Stimulated activated naive CD8-positive, alpha-beta T cell treated with anti-CD3 and anti-CD28 coated beads, Interleukin-15, Interleukin-2, amounts not matched to agents 100 ng/mL and 50 ng/mL, for 24 hours (primary cell): ENCODE measurements around the gene CLIP4.

ENCODE experiments used
- H3K27ac Mint-ChIP-seq: one replicate; pipeline ENCODE4 v1.8.0; 2021; ENCODE audit warnings: mild to moderate bottlenecking, mixed read lengths
- H3K27me3 Mint-ChIP-seq: one replicate; pipeline ENCODE4 v1.8.0; 2021; ENCODE audit warnings: mixed read lengths
- H3K36me3 Mint-ChIP-seq: one replicate; pipeline ENCODE4 v1.8.0; 2021; ENCODE audit warnings: low read depth, mixed read lengths
- H3K4me1 Mint-ChIP-seq: one replicate; pipeline ENCODE4 v1.8.0; 2021; ENCODE audit warnings: low read depth, mixed read lengths
- H3K4me3 Mint-ChIP-seq: one replicate; pipeline ENCODE4 v1.8.0; 2021; ENCODE audit warnings: mild to moderate bottlenecking, mixed read lengths
- H3K9me3 Mint-ChIP-seq: one replicate; pipeline ENCODE4 v1.8.0; 2021; ENCODE audit warnings: mixed read lengths

CLIP4 gene

GRCh38 chr2:29114946-29115609, at the start of gene CLIP4:
Gene CLIP4, plus strand, starts transcription at chr2:29115415. Its CDS starts 5,974 bp downstream, at chr2:29121389.
- H3K27me3 Mint-ChIP-seq, result no peaks in the 10 kb centered on the region
- H3K4me3 Mint-ChIP-seq, result peak within 1 kb of the TSS; percentile 84
- peak within 1 kb of the TSS; percentile 91 for H3K27ac Mint-ChIP-seq
- H3K4me1 Mint-ChIP-seq, result peaks cover 42% of the 10 kb centered on the region
- peaks cover 4% of the 10 kb centered on the region for H3K36me3 Mint-ChIP-seq
- no peaks in the 10 kb centered on the region for H3K9me3 Mint-ChIP-seq

- Mint-ChIP-seq H3K9me3 (no peaks in the 10 kb centered on the region), H3K27ac (no peak overlapping the region), H3K36me3 (no peaks in the 10 kb centered on the region), H3K4me3 (no peak overlapping the region), H3K27me3 (no peaks in the 10 kb centered on the region), H3K4me1 (no peaks in the 10 kb centered on the region)
Measured at GRCh38 chr2:29066271-29066860, 48.8 kb upstream of the CLIP4 start.

DNA sequence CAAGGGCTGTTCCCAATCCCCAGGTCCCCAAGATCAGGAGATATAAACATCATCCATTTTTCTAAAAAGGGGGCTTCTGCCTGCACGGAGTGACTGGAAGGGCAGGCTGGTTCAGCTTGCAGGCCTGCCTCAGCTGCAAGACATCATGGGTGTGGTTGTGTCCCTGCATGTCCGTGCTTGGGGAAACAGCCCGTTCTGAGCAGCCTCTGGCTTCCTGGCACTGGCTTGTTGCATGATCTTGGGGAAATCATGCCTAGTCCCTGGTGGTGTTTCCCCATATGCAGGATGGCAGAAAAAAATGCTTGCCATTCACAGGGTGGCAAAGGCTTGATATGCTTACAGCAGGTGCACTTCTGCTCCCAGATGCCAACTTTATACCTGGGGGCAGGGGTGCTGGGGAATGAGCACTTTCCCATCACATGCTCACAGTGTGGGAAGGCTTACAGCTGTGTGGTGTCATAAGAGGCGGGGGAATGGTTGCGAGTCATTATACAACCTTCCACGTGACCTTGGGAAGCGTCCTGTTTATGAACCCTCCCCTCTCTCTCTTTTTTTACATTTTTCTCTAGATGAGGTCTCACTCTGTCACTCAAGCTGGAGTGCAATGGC, 48.1 kb upstream of the CLIP4 start:
- Mint-ChIP-seq H3K9me3 (no peaks in the 10 kb centered on the region), H3K36me3 (no peaks in the 10 kb centered on the region), H3K27me3 (no peaks in the 10 kb centered on the region), H3K27ac (no peak overlapping the region), H3K4me3 (no peak overlapping the region), H3K4me1 (no peaks in the 10 kb centered on the region)

DNA sequence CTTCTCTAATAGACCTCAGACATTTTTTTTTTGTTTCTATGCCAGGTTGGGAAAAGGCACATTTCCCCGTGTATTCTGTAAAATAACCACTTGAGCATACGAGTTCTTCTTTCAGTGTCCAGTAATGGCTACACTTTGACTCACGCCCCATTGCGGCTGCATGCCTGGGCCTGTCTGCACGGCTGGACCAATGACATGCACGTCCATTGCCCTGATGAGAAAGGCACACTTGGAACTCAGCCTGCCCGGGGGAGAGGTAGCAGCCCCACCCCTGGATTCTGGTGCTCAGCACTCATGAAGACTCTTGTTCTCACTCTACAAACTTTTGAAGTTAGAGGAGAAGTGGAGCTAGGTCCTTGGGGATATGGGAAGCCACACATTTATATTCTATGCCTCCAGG, 46.7 kb upstream of the CLIP4 start:
- Mint-ChIP-seq H3K27ac (no peak overlapping the region), H3K9me3 (no peaks in the 10 kb centered on the region), H3K4me3 (no peak overlapping the region), H3K36me3 (no peaks in the 10 kb centered on the region), H3K27me3 (no peaks in the 10 kb centered on the region), H3K4me1 (no peaks in the 10 kb centered on the region)

GRCh38 chr2:29070526-29070925, 44.7 kb upstream of the CLIP4 start:
- H3K9me3 Mint-ChIP-seq, result no peaks in the 10 kb centered on the region
- no peak overlapping the region for H3K4me3 Mint-ChIP-seq
- no peaks in the 10 kb centered on the region for H3K36me3 Mint-ChIP-seq
- H3K27me3 Mint-ChIP-seq, result no peaks in the 10 kb centered on the region
- no peak overlapping the region for H3K27ac Mint-ChIP-seq
- no peaks in the 10 kb centered on the region for H3K4me1 Mint-ChIP-seq

- Mint-ChIP-seq H3K4me1 (no peaks in the 10 kb centered on the region), H3K27ac (peak overlapping the region; percentile 49), H3K27me3 (no peaks in the 10 kb centered on the region), H3K9me3 (no peaks in the 10 kb centered on the region), H3K4me3 (no peak overlapping the region), H3K36me3 (no peaks in the 10 kb centered on the region)
Measured at GRCh38 chr2:29071032-29071975, 43.9 kb upstream of the CLIP4 start.

GRCh38 chr2:29072251-29072650, 43.0 kb upstream of the CLIP4 start:
- Mint-ChIP-seq H3K4me3 (no peak overlapping the region), H3K36me3 (no peaks in the 10 kb centered on the region), H3K27me3 (no peaks in the 10 kb centered on the region), H3K4me1 (no peaks in the 10 kb centered on the region), H3K27ac (no peak overlapping the region), H3K9me3 (no peaks in the 10 kb centered on the region)

DNA sequence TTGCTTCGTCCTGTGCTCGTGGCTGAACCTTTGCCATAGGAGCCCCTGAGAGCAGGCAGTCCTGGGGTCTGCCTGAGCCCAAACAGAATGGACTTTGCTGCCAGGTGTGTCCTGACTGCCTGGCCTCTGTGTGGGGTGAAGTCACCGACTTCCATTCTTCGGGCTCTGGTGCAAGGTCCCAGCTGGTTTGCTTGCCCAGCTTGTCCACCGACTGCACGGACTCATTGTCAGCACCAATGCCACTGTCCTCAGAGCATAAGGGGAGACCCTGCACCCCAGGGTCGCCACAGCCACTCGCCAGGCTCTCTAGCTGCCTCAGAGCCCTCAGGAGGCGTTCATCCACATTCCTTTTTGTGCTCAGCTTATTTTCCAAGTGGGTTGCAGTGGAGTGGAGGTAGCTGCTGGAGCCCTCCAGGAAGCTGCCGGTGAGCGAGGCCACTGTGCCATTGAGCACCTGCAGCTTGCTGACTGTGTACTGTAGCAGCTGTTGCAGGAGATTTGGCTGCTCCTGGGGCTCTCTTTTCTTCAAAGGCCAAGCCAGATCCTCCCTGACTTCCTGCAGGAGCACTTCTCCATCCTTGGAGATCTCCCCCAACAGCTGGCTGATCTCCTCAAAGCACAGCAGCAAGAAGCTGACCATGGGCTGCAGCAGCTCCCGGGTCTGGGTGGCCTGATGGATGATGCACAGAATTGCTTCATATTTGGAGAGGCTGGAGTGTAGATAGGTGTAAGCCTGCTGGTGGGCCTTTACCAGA, 42.1 kb upstream of the CLIP4 start:
- Mint-ChIP-seq H3K4me1 (no peaks in the 10 kb centered on the region), H3K27me3 (no peaks in the 10 kb centered on the region), H3K36me3 (no peaks in the 10 kb centered on the region), H3K27ac (no peak overlapping the region), H3K4me3 (no peak overlapping the region), H3K9me3 (no peaks in the 10 kb centered on the region)

DNA sequence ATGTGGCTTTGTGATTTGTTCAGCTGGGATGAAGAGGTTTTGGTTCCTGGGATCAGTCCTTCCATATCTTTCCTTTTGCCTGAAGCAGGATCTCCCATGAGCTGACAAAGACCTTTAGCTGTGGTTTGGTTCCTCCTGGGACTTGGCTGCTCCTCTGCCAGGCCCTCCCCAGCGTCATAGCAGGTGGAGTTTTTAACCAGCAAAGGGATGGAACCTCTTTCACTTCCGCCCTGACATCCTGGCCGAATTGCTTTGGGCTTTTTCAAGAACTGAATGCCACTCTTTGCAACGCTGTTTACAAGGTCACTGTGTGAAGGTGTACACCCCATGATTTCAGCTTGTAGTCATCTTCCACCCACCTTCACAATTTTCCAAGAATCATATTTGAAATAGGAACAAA, 41.3 kb upstream of the CLIP4 start:
- H3K36me3 Mint-ChIP-seq, result no peaks in the 10 kb centered on the region
- H3K4me1 Mint-ChIP-seq, result no peaks in the 10 kb centered on the region

DNA sequence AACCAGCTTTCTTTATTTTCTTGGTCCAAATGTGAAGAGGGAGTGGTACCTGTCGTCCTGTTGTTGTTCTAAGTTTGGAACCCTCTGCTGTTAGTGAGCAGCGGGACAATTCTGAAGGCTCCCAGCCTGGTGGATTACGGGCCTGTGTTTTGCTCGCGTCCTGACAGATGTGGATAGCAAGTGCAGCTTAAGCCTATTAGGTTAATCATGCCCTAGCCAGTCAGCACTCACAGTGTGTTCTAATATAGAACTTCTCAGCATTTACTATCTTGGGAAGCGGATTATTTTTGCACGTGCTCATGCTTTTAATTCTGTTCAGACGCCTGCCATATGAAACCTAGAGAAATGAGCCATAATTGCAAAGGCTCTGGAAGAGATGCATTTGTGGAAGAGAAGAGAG, 40.8 kb upstream of the CLIP4 start, which contains the start of gene PCARE:
Gene PCARE (minus strand): TSS at position 113 of the 400 bp plus-strand sequence. CDS start 262 bp downstream, outside the sequence.
- H3K27ac Mint-ChIP-seq, result no peak within 1 kb of the TSS
- no peaks in the 10 kb centered on the region for H3K36me3 Mint-ChIP-seq
- no peaks in the 10 kb centered on the region for H3K4me1 Mint-ChIP-seq
- no peaks in the 10 kb centered on the region for H3K27me3 Mint-ChIP-seq
- H3K9me3 Mint-ChIP-seq, result no peaks in the 10 kb centered on the region
- H3K4me3 Mint-ChIP-seq, result no peak within 1 kb of the TSS

More for the DNA sequence above, 41.3 kb upstream of the CLIP4 start:
- no peak overlapping the region for H3K27ac Mint-ChIP-seq
- no peaks in the 10 kb centered on the region for H3K27me3 Mint-ChIP-seq
- H3K4me3 Mint-ChIP-seq, result no peak overlapping the region
- H3K9me3 Mint-ChIP-seq, result no peaks in the 10 kb centered on the region

DNA sequence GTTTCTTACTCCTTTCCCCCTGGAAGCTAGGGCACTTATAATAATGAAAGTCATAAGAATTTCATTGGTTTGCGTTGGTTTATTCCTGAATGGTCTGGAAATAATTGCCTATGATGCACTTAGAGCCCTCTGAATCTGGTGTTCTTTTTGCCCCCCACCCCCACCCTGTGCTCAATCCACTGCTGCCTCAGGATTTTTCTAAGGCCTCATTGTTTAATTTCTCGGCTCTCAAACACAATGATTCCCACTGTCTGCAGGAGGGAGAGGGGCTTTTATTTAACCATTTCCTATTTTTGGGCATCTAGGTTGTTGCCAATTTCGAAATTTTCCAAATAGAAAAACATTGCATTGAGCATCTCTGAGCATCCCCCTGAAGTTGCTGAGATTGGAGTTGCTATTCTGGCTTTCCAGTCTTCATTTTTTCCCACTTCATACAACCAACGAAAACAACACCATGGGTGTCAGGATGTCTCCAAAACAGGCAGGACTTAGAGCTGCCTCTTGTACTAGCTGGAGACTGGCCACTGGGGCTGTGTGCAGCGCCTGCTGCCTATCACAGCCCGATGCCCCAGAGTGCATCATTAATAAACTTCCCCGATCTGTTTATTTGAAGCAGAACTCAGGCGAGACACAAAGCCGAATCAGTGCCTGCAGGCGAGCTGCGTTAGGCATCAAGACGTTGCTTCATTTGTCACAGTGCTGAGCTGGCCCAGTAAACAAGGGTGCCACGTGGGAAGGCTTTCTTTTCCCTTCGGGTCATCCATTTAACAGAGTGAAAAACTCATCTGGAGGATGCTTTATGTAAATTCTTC, 39.1 kb upstream of the CLIP4 start:
- no peak overlapping the region for H3K27ac Mint-ChIP-seq
- H3K4me1 Mint-ChIP-seq, result no peaks in the 10 kb centered on the region
- no peaks in the 10 kb centered on the region for H3K9me3 Mint-ChIP-seq
- H3K4me3 Mint-ChIP-seq, result no peak overlapping the region
- no peaks in the 10 kb centered on the region for H3K36me3 Mint-ChIP-seq
- no peaks in the 10 kb centered on the region for H3K27me3 Mint-ChIP-seq

DNA sequence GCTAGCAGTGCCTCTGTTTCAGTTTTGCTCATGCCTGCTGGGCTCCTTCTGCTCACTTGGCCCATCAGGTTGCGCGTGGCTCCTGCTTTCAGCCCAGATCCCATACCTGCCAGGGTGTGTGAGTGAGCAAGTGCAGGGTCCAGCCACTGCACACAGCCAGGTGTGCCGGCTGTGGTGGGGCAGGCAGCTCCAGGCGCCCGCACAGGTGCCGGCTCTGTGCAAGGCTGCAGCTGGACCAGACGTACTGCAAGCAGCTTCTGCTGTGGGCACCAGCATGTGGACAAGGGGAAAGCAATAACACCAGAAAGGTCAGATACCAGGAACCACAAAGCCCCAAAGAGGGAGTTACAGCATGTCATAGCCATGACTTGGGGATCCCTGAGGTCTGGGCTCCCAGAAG, 35.3 kb upstream of the CLIP4 start:
- Mint-ChIP-seq H3K36me3 (no peaks in the 10 kb centered on the region), H3K4me1 (no peaks in the 10 kb centered on the region), H3K4me3 (no peak overlapping the region), H3K9me3 (no peaks in the 10 kb centered on the region), H3K27ac (no peak overlapping the region), H3K27me3 (no peaks in the 10 kb centered on the region)

DNA sequence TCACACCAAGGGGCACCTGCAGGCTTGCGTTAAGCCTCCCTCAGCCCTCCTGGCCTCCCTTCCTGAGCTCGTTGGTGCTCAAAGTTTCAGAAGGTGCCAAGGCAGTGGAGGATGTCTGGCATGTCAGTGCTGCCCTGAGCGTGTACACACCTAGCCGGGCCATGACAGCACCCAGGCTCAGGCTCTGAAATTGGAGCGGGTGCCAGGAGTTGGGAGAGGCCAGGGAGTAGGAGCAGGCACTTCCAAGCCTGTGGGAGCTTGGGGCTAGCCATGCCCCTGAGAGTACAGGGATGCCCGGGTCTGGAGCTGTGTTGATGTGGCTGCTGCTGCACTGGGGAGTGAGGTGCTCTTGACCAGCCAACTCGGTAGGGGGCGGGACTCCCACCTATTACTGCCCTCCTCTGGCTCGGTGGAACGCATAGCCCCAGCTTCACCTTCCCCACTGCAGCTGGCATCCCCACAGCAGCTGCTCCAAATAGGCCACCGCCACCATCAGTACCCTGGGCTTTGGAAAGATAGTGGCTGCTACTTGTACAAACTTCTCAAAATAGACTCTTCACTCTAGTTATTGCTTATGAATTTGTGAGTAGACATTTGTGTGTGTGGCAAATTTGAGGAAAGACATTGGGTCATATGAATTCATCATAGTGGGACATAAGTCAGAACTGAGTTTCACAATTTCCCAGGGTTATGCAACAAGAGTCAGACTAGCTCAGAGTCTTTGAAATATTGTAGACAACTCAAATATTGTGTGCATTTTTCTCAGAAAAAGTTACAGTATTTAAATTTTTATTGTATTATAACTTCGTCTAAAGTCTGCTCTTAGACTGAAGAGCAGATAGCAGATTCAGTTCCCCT, 34.1 kb upstream of the CLIP4 start:
- H3K4me1 Mint-ChIP-seq, result no peaks in the 10 kb centered on the region
- no peaks in the 10 kb centered on the region for H3K36me3 Mint-ChIP-seq
- no peak overlapping the region for H3K4me3 Mint-ChIP-seq
- no peaks in the 10 kb centered on the region for H3K27me3 Mint-ChIP-seq
- no peaks in the 10 kb centered on the region for H3K9me3 Mint-ChIP-seq
- H3K27ac Mint-ChIP-seq, result no peak overlapping the region
